Activated gamma-delta T cell treated with Interleukin-2 at 50 U/mL for 16 hours (primary cell): ENCODE measurements around the gene ZNF263.

ENCODE experiments used
- DNase-seq: peaks from one replicate; pipeline ENCODE4 v3.0.0-alpha.2; 2020

The ZNF263 gene

GRCh38 chr16:3328643-3329042, 45.4 kb downstream of the ZNF263 start:
- no peak for DNase-seq
